ENCODE data around the gene RNH1.

- no peak for TF ChIP-seq ZBTB33 (IDR thresholded peaks at IDR 0.05; ENCODE audit: borderline replicate concordance, low read depth)
- TF ChIP-seq CTCF (IDR thresholded peaks at IDR 0.05): no peak
- no peak for TF ChIP-seq TEAD4 (IDR thresholded peaks at IDR 0.05; ENCODE audit: borderline replicate concordance, insufficient read depth)
- TF ChIP-seq POLR2AphosphoS5 (IDR thresholded peaks at IDR 0.05; ENCODE audit: low read depth, low read length): no peak
- TF ChIP-seq MAX (IDR thresholded peaks at IDR 0.05; ENCODE audit: low read depth): no peak
- TF ChIP-seq TAF1 (IDR thresholded peaks at IDR 0.05; ENCODE audit: borderline replicate concordance, low read depth, low read length): no peak
- no peak for TF ChIP-seq EP300 (IDR thresholded peaks at IDR 0.05; ENCODE audit: borderline replicate concordance in 1 of 2, low read depth in 1 of 2, low read length in 1 of 2)
- no peak for TF ChIP-seq FOXM1 (IDR thresholded peaks at IDR 0.05; ENCODE audit: low read depth)
- TF ChIP-seq SMC3 (IDR thresholded peaks at IDR 0.05; ENCODE audit: low read depth, low read length): no peak
Measured at GRCh38 chr11:532527-532985, 25.5 kb upstream of the RNH1 start.

Measured in SK-N-SH (cell line).